CD4-positive, alpha-beta T cell treated with Interleukin-15 for 1 hour (primary cell): ENCODE data around the gene CFC1.
"Not testable (repeated sequence)": the region's sequence is repeated elsewhere in the genome, so short reads cannot be mapped to it uniquely, and the experiment has no call there.

Experiments
- DNase-seq: peaks from one replicate; pipeline ENCODE4 v3.0.0-alpha.2; 2020

The CFC1 gene

GRCh38 chr2:130599393-130599792, at the start of gene CFC1:
Gene CFC1, minus strand, starts transcription at chr2:130599575. Its CDS starts 288 bp downstream, at chr2:130599287.
- not testable (repeated sequence) for DNase-seq

- not testable (repeated sequence) for DNase-seq
Measured at GRCh38 chr2:130641688-130642087, 42.3 kb upstream of the CFC1 start.

GRCh38 chr2:130638973-130639372, 39.6 kb upstream of the CFC1 start:
- not testable (repeated sequence) for DNase-seq

- not testable (repeated sequence) for DNase-seq
Measured at GRCh38 chr2:130628784-130629475, 29.6 kb upstream of the CFC1 start.

GRCh38 chr2:130611140-130611539, 11.8 kb upstream of the CFC1 start, which contains the start of gene POTEJ:
Gene POTEJ, plus strand, starts transcription at chr2:130611440. Its CDS starts 93 bp downstream, at chr2:130611533.
- not testable (repeated sequence) for DNase-seq

- not testable (repeated sequence) for DNase-seq
Measured at GRCh38 chr2:130610486-130610885, 11.1 kb upstream of the CFC1 start.

- not testable (repeated sequence) for DNase-seq
Measured at GRCh38 chr2:130609002-130609920, 9.9 kb upstream of the CFC1 start.

GRCh38 chr2:130608276-130609001, 9.1 kb upstream of the CFC1 start:
- DNase-seq: not testable (repeated sequence)

GRCh38 chr2:130601648-130602302, 2.4 kb upstream of the CFC1 start:
- not testable (repeated sequence) for DNase-seq

- not testable (repeated sequence) for DNase-seq
Measured at GRCh38 chr2:130599926-130600325, 551 bp upstream of the CFC1 start.

GRCh38 chr2:130598463-130598862, 912 bp downstream of the CFC1 start:
- not testable (repeated sequence) for DNase-seq

- DNase-seq: not testable (repeated sequence)
Measured at GRCh38 chr2:130597994-130598393, 1.4 kb downstream of the CFC1 start.

- peak; percentile 15 for DNase-seq
Measured at GRCh38 chr2:130596757-130597156, 2.6 kb downstream of the CFC1 start.

GRCh38 chr2:130594011-130594410, 5.4 kb downstream of the CFC1 start:
- DNase-seq: peak; percentile 14

GRCh38 chr2:130592791-130593414, 6.5 kb downstream of the CFC1 start:
- DNase-seq: not testable (repeated sequence)

- not testable (repeated sequence) for DNase-seq
Measured at GRCh38 chr2:130590842-130591359, 8.5 kb downstream of the CFC1 start.

- not testable (repeated sequence) for DNase-seq
Measured at GRCh38 chr2:130590170-130590841, 9.1 kb downstream of the CFC1 start.

GRCh38 chr2:130588688-130589458, 10.5 kb downstream of the CFC1 start:
- not testable (repeated sequence) for DNase-seq

- not testable (repeated sequence) for DNase-seq
Measured at GRCh38 chr2:130584726-130585125, 14.6 kb downstream of the CFC1 start.

- DNase-seq: not testable (repeated sequence)
Measured at GRCh38 chr2:130583582-130583981, 15.8 kb downstream of the CFC1 start.
